ENCODE results near the gene CCNI2.
A peak's percentile ranks its signal among the peaks of the same experiment; 100 is the strongest.

CCNI2 gene

GRCh38 chr5:132737982-132738681, 9.1 kb upstream of the CCNI2 start:
- Histone ChIP-seq H3K4me3 (ENCODE audit: low read length in 2 of 2) (peak overlapping the region in 1 of 2 donors; percentile 78), H2AK5ac (ENCODE audit: low read depth, low read length) (no peak overlapping the region)
- WGBS, 2 donors (ENCODE audit: extremely low coverage in 2 of 2, insufficient read length in 2 of 2, insufficient replicate concordance in 1 of 2), result no CpG with 5 or more reads among the region's 9 CpGs

GRCh38 chr5:132739232-132739631, 8.0 kb upstream of the CCNI2 start:
- no peaks in the 10 kb centered on the region for H3K36me3 ChIP-seq (replicated peaks in 1 of 2; ENCODE audit: control insufficient read depth in 2 of 2, insufficient read depth in 2 of 2, low read length in 2 of 2)
- no peak overlapping the region for H2AFZ ChIP-seq (ENCODE audit: low read length)
- no peak overlapping the region for H3K9ac ChIP-seq (ENCODE audit: low read depth, low read length, poor library complexity)
- H3K23ac ChIP-seq (ENCODE audit: low read depth, low read length, poor library complexity), result no peak overlapping the region
- no peak overlapping the region for H3K18ac ChIP-seq (ENCODE audit: low read length)
- no peak overlapping the region for H3K4me3 ChIP-seq (ENCODE audit: low read length in 2 of 2)
- H2AK5ac ChIP-seq (ENCODE audit: low read depth, low read length), result no peak overlapping the region
- DNase-seq (ENCODE audit: low spot score), result no peak
- H3K27ac ChIP-seq (replicated peaks; ENCODE audit: low read length), result no peak overlapping the region
- no peak overlapping the region for H2BK120ac ChIP-seq (ENCODE audit: low read depth, low read length)
- no peak overlapping the region for H2BK5ac ChIP-seq (ENCODE audit: low read length)
- no peak overlapping the region for H3K4me2 ChIP-seq (ENCODE audit: insufficient read depth, low read length, poor library complexity, severe bottlenecking)
- H2BK15ac ChIP-seq (ENCODE audit: low read length), result no peak overlapping the region
- H4K8ac ChIP-seq (ENCODE audit: low read depth, low read length), result no peak overlapping the region
- no CpG with 5 or more reads among the region's 1 CpG for WGBS, 2 donors (ENCODE audit: extremely low coverage in 2 of 2, insufficient read length in 2 of 2, insufficient replicate concordance in 1 of 2)
- no peak overlapping the region for H3K4ac ChIP-seq (ENCODE audit: low read length)
- H3K79me1 ChIP-seq (ENCODE audit: low read depth, low read length), result no peaks in the 10 kb centered on the region
- peaks cover 4 to 5% of the 10 kb centered on the region in 2 donors for H3K4me1 ChIP-seq (ENCODE audit: control insufficient read depth in 2 of 2, insufficient read depth in 1 of 2, low read depth in 1 of 2, low read length in 2 of 2)
- H3K27me3 ChIP-seq (ENCODE audit: control insufficient read depth in 3 of 3, insufficient read depth in 3 of 3, low read depth in 1 of 3, low read length in 3 of 3), result no peaks in the 10 kb centered on the region
- H3K14ac ChIP-seq (ENCODE audit: low read length), result no peak overlapping the region
- H4K91ac ChIP-seq (ENCODE audit: low read depth, low read length, poor library complexity), result no peak overlapping the region
- no peak overlapping the region for H2BK12ac ChIP-seq (ENCODE audit: low read length)
- no peaks in the 10 kb centered on the region for H3K9me3 ChIP-seq (replicated peaks in 1 of 2; ENCODE audit: control insufficient read depth in 2 of 2, insufficient read depth in 1 of 2, low read depth in 1 of 2, low read length in 2 of 2)

More at GRCh38 chr5:132737982-132738681, 9.1 kb upstream of the CCNI2 start:
- Histone ChIP-seq H4K8ac (ENCODE audit: low read depth, low read length) (no peak overlapping the region), H3K4ac (ENCODE audit: low read length) (no peak overlapping the region), H4K91ac (ENCODE audit: low read depth, low read length, poor library complexity) (no peak overlapping the region), H2BK15ac (ENCODE audit: low read length) (no peak overlapping the region), H2AFZ (ENCODE audit: low read length) (peak overlapping the region; percentile 100), H3K27me3 (ENCODE audit: control insufficient read depth in 3 of 3, insufficient read depth in 3 of 3, low read depth in 1 of 3, low read length in 3 of 3) (no peaks in the 10 kb centered on the region), H3K4me1 (ENCODE audit: control insufficient read depth in 2 of 2, insufficient read depth in 1 of 2, low read depth in 1 of 2, low read length in 2 of 2) (peaks cover 4 to 5% of the 10 kb centered on the region in 2 donors), H3K79me1 (ENCODE audit: low read depth, low read length) (no peaks in the 10 kb centered on the region), H3K18ac (ENCODE audit: low read length) (no peak overlapping the region), H3K9me3 (replicated peaks in 1 of 2; ENCODE audit: control insufficient read depth in 2 of 2, insufficient read depth in 1 of 2, low read depth in 1 of 2, low read length in 2 of 2) (no peaks in the 10 kb centered on the region), H3K14ac (ENCODE audit: low read length) (no peak overlapping the region), H3K9ac (ENCODE audit: low read depth, low read length, poor library complexity) (no peak overlapping the region), H3K27ac (replicated peaks; ENCODE audit: low read length) (no peak overlapping the region), H3K36me3 (replicated peaks in 1 of 2; ENCODE audit: control insufficient read depth in 2 of 2, insufficient read depth in 2 of 2, low read length in 2 of 2) (peaks cover 0 to 9% of the 10 kb centered on the region in 2 donors), H2BK12ac (ENCODE audit: low read length) (no peak overlapping the region), H3K4me2 (ENCODE audit: insufficient read depth, low read length, poor library complexity, severe bottlenecking) (peak overlapping the region; percentile 29), H2BK120ac (ENCODE audit: low read depth, low read length) (no peak overlapping the region), H3K23ac (ENCODE audit: low read depth, low read length, poor library complexity) (no peak overlapping the region), H2BK5ac (ENCODE audit: low read length) (no peak overlapping the region)
- no peak for DNase-seq (ENCODE audit: low spot score)

DNA sequence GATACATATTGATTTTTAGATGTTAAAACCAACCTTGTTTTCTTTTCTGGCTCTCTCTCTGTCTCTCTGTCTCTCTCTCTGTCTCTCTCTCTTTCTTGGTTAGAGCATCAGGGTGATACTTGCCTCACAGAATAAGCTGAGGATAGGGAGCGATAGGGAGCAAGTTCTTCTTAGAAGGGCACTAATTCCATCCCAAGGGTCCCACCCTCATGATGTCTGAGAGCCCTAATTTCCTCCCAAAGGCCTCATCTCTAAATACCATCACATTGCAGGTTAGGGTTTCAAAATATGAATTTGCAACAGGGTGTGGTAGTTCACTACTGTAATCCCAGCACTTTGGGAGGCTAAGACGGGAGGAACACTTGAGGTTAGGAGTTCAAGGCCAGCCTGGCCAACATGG, 5.1 kb upstream of the CCNI2 start:
- H2BK15ac ChIP-seq (ENCODE audit: low read length), result no peak overlapping the region
- peaks cover 0 to 4% of the 10 kb centered on the region in 2 donors for H3K4me1 ChIP-seq (ENCODE audit: control insufficient read depth in 2 of 2, insufficient read depth in 1 of 2, low read depth in 1 of 2, low read length in 2 of 2)
- H4K8ac ChIP-seq (ENCODE audit: low read depth, low read length), result no peak overlapping the region
- H2AK5ac ChIP-seq (ENCODE audit: low read depth, low read length), result no peak overlapping the region
- no peak overlapping the region for H2BK12ac ChIP-seq (ENCODE audit: low read length)
- no peak overlapping the region for H2BK120ac ChIP-seq (ENCODE audit: low read depth, low read length)
- H3K4me3 ChIP-seq (ENCODE audit: low read length in 2 of 2), result no peak overlapping the region
- H3K4ac ChIP-seq (ENCODE audit: low read length), result no peak overlapping the region
- DNase-seq (ENCODE audit: low spot score), result no peak
- H4K91ac ChIP-seq (ENCODE audit: low read depth, low read length, poor library complexity), result no peak overlapping the region
- no peaks in the 10 kb centered on the region for H3K36me3 ChIP-seq (replicated peaks in 1 of 2; ENCODE audit: control insufficient read depth in 2 of 2, insufficient read depth in 2 of 2, low read length in 2 of 2)
- H3K14ac ChIP-seq (ENCODE audit: low read length), result no peak overlapping the region
- H3K23ac ChIP-seq (ENCODE audit: low read depth, low read length, poor library complexity), result no peak overlapping the region
- H3K9ac ChIP-seq (ENCODE audit: low read depth, low read length, poor library complexity), result no peak overlapping the region
- no peak overlapping the region for H2BK5ac ChIP-seq (ENCODE audit: low read length)
- no CpG with 5 or more reads among the region's 2 CpGs for WGBS, 2 donors (ENCODE audit: extremely low coverage in 2 of 2, insufficient read length in 2 of 2, insufficient replicate concordance in 1 of 2)
- H3K4me2 ChIP-seq (ENCODE audit: insufficient read depth, low read length, poor library complexity, severe bottlenecking), result no peak overlapping the region
- H3K79me1 ChIP-seq (ENCODE audit: low read depth, low read length), result no peaks in the 10 kb centered on the region
- no peak overlapping the region for H3K18ac ChIP-seq (ENCODE audit: low read length)
- peaks cover 2 to 20% (median 15%) of the 10 kb centered on the region in 3 experiments for H3K27me3 ChIP-seq (ENCODE audit: control insufficient read depth in 3 of 3, insufficient read depth in 3 of 3, low read depth in 1 of 3, low read length in 3 of 3)
- H2AFZ ChIP-seq (ENCODE audit: low read length), result no peak overlapping the region
- no peak overlapping the region for H3K27ac ChIP-seq (replicated peaks; ENCODE audit: low read length)
- no peaks in the 10 kb centered on the region for H3K9me3 ChIP-seq (replicated peaks in 1 of 2; ENCODE audit: control insufficient read depth in 2 of 2, insufficient read depth in 1 of 2, low read depth in 1 of 2, low read length in 2 of 2)

- Histone ChIP-seq H3K14ac (ENCODE audit: low read length) (no peak overlapping the region), H2AFZ (ENCODE audit: low read length) (no peak overlapping the region), H3K18ac (ENCODE audit: low read length) (no peak overlapping the region), H3K36me3 (replicated peaks in 1 of 2; ENCODE audit: control insufficient read depth in 2 of 2, insufficient read depth in 2 of 2, low read length in 2 of 2) (no peaks in the 10 kb centered on the region), H3K27me3 (ENCODE audit: control insufficient read depth in 3 of 3, insufficient read depth in 3 of 3, low read depth in 1 of 3, low read length in 3 of 3) (peaks cover 7 to 25% (median 20%) of the 10 kb centered on the region in 3 experiments), H3K9me3 (replicated peaks in 1 of 2; ENCODE audit: control insufficient read depth in 2 of 2, insufficient read depth in 1 of 2, low read depth in 1 of 2, low read length in 2 of 2) (no peaks in the 10 kb centered on the region), H3K4me3 (ENCODE audit: low read length in 2 of 2) (no peak overlapping the region), H3K4ac (ENCODE audit: low read length) (no peak overlapping the region), H2BK120ac (ENCODE audit: low read depth, low read length) (no peak overlapping the region), H3K9ac (ENCODE audit: low read depth, low read length, poor library complexity) (no peak overlapping the region), H3K27ac (replicated peaks; ENCODE audit: low read length) (no peak overlapping the region), H3K23ac (ENCODE audit: low read depth, low read length, poor library complexity) (no peak overlapping the region), H4K91ac (ENCODE audit: low read depth, low read length, poor library complexity) (no peak overlapping the region), H2AK5ac (ENCODE audit: low read depth, low read length) (no peak overlapping the region), H3K79me1 (ENCODE audit: low read depth, low read length) (no peaks in the 10 kb centered on the region), H4K8ac (ENCODE audit: low read depth, low read length) (no peak overlapping the region), H2BK5ac (ENCODE audit: low read length) (no peak overlapping the region), H2BK12ac (ENCODE audit: low read length) (no peak overlapping the region), H3K4me1 (ENCODE audit: control insufficient read depth in 2 of 2, insufficient read depth in 1 of 2, low read depth in 1 of 2, low read length in 2 of 2) (peaks cover 0 to 3% of the 10 kb centered on the region in 2 donors), H2BK15ac (ENCODE audit: low read length) (no peak overlapping the region), H3K4me2 (ENCODE audit: insufficient read depth, low read length, poor library complexity, severe bottlenecking) (no peak overlapping the region)
- no CpG with 5 or more reads among the region's 5 CpGs for WGBS, 2 donors (ENCODE audit: extremely low coverage in 2 of 2, insufficient read length in 2 of 2, insufficient replicate concordance in 1 of 2)
- no peak for DNase-seq (ENCODE audit: low spot score)
Observed at GRCh38 chr5:132742626-132743025, 4.6 kb upstream of the CCNI2 start.
